Activated CD4-positive, CD25-positive, alpha-beta regulatory T cell treated with anti-CD3 and anti-CD28 coated beads, Interleukin-2, amount 50 U/mL, for 16 hours (primary cell): Measurements from ENCODE around the gene AGXT2.
"Not testable (repeated sequence)": the region's sequence is repeated elsewhere in the genome, so short reads cannot be mapped to it uniquely, and the experiment has no call there.

Experiments
- DNase-seq: peaks from one replicate; pipeline ENCODE4 v3.0.0-alpha.2; 2020; ENCODE audit warnings: low read depth, low spot score

Gene AGXT2

DNA sequence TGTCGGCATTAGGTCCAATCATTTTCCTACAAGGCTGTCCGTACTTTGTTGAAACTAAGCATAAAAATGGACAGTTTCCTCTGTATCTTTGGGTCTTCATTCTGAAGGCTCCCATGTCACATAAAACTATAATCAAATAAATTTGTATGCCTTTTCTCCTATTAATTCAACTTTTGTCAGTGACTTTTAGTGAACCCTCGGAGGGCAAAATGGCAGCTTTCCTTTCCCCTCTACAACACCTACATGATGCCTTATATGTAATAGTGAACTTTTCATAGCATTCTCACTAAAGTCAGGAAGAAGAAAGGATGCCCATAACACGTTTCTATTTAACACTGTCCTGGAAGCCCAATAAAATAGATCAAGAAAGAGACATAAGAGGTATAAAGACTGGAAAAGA lies 5.1 kb upstream of the AGXT2 start:
- DNase-seq = no peak

DNA sequence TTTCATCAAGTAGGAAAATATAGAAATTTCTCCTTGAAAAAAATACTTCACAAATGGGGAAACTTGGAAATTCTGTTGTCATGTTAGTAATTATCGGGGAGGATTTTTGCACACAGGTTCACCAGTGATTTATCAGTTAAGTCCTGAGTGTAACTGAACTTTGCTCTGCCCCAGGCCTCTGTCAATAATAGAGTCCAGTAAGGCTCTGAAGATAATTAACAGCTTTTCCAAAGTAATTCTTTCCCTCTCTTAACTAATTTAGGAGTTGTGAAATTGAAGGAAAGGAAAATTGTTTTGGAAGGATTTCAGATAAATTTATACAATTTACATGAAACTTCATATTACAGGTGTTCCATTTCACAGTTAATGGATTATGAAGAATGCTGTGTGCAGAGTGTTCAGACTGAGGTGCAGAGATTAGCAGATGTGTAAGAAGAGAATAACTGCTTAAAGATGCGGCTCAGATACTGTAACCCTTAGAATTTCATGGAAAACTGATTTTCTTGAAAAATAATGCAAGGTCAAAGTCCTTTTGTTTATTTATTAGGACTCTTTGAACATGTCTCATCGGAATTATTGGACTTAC lies 2.9 kb upstream of the AGXT2 start:
- no peak for DNase-seq

DNA sequence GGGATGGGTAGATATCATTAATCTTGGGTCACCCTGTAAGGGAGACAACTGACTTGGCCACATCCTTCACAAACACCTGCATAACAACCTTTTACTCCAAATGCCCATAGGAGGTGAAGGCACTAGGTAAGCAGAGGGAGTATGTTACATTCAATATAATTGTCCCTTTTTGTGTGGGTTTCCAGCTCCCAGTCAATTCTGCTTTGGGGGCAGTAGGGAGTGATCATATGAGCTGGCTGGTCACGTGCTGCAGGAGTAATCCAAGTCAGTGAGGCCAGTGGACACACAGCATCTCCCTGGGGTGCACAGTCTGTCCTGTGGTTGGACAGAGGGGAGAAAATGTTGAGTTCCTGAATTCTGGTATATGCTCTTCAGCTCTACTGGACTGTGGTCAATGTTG lies 1.2 kb upstream of the AGXT2 start:
- no peak for DNase-seq

DNA sequence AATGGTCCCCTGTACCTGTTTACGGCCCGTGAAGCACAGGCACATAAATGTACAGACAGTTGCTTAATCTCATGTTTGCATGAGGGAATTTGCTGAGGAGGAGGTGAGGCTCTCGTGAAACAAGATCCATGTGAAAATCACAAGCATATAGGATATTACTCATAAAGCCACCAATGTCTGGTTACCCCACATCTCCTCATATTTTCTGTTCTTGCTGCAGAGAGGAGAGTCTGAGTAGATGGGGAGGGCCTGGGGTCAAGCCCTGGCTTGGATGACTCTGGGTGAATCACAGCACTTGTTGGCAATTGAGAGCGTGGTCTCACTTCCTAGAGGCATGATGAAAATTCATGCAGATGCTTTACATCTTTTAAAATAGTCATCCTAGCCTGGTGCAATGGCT lies 975 bp downstream of the AGXT2 start:
- DNase-seq = no peak

DNA sequence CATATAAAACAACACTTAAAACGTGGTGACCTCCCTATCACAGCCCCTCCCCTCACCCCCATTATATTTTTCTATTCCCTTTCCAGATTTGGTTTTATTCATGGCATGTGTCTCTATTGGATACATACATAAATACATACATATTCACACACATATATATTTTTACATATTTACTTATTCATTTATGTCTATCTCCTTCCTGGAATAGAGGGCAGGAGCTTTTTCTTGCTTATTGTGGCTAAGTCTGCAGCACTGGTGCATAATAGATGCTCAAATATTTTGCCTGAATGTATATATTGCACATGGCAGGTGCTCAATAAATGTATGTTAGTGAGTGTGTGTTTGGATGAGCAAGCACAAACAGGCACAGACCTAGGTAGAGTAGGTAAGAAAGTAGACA lies 2.5 kb downstream of the AGXT2 start:
- no peak for DNase-seq

DNA sequence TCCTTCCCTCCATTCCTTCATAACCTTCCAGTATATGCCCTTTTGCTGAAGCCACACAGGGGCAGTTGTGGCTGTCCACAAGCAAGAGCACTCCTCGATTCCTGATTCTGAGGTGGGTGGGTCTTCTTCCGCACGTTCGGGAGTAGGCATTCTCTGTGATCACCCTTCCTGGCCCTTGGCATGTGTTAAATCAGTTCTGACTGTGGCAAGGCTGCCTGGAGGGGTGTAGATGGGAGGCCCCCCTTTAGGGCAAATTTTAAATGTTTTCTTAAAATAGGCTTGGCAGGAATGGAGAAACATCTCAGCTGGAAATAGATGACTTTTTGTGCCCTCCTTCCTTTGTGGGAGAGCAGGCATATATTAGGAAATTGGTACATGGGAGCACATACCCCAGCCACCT lies 3.1 kb downstream of the AGXT2 start:
- no peak for DNase-seq

DNA sequence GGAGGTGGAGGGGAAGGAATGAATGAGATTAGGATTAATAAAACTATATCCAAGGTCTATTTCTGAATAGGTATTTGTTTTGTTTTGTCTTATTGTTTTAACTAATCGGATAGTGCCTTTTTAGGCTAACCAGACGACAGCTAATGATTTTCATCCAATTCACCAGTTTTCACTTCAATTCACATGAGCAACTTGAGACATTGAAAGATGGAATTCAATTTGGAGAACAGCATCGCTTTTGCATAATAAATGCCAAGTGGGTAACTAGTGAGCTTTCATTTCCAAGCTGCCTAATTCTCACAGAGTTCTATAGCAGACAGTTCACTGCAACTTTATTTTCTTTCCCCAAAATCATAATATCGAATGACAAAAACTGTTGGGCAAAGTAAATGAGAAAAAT lies 5.0 kb downstream of the AGXT2 start:
- DNase-seq = no peak

DNA sequence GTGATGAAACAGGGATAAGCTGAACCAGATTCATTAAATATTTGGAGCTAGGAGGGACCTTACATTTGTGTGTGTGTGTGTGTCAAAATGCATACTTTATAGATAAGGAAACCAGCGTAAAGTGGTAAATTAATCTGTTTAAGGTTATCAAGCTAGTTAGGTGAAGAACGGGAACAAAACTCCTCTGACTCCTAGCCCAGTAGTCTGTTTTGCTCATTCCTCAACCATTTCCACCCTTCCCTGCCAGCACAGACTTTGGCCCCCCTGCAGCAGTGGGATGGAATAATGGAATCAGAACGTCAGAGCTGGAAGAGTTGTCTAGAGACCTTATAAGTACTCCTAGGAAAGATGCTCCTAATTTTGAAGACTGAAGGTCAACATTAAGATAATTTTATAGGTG lies 6.5 kb downstream of the AGXT2 start:
- no peak for DNase-seq

DNA sequence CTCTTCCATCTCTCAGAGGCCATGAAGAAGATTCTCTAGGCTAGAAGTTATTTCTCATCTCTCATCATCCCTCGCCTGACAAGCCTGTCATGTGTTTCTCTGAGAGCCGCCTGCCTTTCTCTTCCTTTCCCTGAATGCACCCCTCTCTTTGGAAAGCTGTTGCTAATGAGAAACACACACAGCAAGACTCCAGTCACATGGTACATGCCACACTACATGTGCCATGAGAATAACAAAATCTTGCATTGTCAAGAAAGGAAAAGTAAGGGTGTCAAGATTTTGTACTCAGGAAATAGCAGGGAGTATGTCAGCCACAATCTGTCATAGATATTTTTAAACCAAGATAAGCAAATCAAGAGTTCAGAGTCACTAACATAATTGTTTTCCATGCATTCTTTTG lies 8.9 kb downstream of the AGXT2 start:
- DNase-seq = no peak

DNA sequence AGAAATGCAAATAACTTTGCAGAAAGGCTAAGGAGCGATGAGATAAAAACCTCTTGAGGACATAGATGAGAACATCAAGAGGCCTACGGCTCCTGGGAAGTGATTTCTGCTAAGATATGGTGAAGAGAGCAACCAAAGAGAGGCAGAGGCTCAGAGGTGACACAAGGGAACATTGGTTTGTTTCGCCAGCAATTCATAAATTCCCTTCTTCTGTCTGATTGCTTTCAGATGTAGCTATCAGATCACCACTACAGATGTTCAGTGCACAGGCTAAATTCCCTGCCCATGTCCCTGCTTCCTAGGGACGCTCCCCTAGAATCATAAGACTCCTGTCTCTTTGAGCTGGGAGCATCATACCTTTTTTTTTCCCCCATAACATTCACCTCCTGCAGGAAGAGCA lies 11.2 kb downstream of the AGXT2 start:
- no peak for DNase-seq

DNA sequence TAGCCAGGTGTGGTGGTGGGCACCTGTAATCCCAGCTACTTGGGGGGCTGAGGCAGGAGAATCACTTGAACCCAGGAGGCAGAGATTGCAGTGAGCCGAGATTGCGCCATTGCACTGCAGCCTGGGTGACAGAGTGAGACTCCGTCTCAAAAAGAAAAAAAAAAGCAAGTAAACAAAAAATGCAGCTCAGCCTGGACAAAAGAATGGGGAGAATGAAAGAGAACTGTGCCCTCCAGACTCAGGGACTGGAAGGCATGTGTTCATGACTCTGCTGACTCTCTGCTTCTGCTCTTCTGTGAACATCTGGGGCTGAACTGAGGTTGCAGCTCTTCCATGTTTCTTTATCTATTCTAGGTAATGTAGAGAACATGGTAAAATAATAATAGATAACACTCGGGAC lies 11.8 kb downstream of the AGXT2 start:
- not testable (repeated sequence) for DNase-seq

DNA sequence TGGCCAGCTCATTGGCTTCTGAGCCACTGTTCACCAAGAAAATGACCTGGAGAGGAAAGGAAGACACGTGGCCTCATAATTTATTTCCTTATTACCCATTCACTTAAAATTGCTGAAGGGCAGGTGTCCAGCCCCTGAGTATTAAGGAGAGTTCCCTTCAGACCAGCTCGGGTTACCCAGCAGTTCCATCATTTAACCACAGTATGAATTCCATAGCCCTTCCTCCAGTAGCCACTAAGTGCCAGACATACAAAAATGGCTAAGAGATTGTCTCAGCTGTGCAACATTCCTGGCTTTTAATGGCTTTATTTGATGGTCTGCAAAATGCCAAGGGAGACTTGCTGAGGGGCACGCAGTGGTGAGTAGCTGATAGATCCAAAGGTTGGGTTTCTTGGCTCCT lies 12.5 kb downstream of the AGXT2 start:
- no peak for DNase-seq

DNA sequence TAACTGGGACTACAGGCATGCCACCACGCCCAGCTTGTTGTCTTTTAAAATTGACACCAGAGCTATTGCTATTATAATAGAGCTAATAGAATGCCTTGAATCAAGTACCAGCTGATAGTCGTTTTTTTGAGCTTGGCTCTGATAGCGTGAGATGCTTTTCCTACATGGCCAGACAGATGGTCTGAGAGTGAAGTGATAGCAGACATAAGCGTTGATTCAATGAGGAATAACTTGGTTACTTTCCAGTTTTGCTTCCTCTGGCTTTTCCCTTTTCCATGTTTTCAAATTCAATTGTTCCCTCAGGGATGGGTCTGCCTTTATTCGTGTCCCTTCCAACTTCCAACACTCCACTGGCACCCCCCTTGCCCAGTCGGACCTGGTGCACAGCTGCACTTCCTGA lies 15.4 kb downstream of the AGXT2 start:
- DNase-seq = no peak

DNA sequence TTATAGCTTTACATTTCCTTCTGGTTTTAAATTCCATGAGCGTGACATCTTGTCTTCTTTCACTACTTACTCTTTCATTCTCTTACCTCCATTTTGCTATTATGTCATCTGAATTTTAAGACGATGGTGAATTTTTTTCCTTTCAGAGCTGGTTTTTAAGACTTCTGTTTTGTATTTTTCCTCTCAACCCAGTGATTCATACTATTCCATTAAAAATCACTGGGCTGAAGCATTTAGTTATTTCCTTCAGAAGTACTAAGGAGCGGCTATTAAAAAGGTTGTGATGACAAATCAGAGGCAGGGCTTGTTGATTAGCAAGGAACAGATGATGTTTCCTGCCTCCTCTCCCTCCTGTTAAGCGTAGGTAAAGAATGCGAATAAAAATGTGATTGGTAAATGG lies 16.5 kb downstream of the AGXT2 start:
- DNase-seq = no peak

DNA sequence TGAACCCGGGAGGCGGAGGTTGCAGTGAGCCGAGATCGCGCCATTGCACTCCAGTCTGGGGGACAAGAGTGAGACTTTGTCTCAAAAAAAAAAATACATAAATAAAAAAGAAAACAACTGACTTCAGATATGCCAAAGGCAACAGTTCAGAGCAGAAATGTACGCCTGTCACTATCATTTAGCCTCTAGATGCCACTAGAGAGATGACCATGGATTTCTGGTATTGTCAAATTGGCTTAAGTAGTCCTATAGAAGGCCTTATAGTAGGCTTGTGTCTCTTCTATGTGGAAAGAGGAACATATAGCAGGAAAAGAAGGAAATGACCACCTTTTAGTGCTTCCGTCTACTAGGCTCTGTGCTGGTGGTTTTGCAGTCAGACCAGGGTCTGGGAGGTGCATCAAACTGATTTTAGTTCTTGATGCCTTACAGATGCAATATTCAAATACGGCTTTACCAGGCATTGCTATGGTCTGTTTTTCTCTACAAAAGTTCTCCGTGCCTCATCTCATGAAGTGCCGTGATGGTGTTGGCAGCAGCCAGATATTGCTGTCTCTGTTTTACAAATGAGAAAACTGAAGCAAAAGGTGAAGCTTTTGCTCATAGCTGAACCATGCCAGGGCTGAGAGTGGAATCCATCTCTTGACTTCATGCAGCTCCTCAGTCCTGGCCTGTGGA lies 17.2 kb downstream of the AGXT2 start:
- no peak for DNase-seq

DNA sequence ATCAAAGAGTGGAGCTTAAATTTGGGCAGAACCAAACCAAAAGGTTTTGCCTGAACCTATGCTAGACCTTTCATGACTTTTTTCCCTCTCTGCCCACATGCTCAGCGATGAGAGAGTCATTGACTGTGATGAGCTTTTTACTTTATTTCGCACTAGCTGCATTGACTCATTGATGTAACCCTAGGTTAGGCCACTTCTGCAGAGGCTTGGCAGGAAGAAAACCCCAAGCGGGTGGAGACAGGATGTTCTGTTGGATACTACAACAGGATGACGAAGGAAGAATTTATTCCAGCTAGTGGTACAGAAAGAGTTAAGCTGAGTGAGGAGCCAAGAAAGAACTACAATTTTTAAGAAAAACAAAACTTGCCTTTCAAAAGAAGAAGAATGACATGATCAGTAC lies 18.4 kb downstream of the AGXT2 start:
- no peak for DNase-seq

DNA sequence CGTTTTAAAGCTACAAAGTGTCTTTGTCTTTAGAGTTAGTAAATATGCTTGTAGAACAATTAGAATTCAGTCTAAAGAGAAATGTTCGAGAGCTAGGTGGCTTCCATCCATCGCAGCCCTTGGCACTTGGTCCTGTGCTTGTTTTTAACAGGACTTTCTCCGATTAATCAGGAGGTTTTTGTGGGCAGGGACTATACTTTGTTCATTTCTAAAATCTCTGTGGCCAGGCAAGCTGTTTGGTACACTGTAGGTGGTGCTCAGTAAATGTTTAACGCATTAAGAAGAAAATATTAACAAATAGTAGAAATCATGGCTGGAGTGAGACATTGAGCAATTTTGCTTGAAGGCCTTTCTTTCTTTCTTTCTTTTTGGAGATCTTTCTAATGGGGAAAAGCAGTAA lies 20.8 kb downstream of the AGXT2 start:
- DNase-seq = no peak

DNA sequence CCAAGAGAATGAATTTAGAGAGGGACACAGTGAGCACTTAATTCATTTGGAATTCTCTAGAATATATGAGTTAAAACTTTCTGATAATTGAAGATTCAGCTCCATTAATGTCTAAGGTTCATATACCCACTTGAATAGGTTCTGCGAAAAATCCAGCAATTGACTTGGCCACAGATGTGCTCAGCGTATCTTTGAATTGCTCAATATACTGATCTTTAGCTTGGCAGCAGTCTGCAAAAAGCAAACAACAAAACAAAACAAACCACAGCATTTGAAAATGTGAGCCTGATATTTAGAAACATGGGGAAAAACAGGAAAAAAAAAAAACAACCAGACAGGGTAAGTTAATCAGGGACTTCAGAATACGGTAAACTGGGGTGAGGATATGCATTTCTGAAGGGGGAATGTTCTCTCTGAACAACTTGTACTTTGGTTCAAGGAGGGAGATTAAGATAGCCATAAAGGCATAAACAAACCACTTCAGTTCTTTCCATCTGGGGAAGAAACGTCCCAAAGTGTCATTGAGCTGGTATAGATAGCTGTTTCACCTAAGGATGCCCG lies 21.4 kb downstream of the AGXT2 start:
- DNase-seq = no peak

DNA sequence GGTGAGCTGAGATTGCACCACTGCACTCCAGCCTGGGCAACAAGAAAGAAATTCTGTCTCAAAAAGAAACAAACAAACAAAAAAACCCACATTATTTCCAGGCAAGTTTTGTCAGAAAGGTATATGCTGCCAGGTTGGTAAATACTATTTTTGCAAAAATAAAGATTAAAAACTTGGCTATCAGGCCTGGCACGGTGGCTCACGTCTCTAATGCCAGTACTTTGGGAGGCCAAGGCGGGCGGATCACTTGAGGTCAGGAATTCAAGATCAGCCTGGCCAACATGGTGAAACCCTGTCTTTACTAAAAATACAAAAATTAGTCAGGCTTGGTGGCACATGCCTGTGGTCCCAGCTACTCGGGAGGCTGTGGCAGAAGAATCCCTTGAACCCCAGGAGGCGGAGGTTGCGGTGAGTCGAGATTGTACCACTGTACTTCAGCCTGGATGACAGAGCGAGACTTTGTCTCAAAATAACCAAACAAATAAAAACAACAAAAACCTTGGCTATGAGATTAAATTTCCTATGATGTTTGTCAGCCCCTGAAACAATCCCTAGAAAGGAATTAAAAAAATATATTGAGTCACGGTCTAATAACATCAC lies 22.7 kb downstream of the AGXT2 start:
- no peak for DNase-seq

DNA sequence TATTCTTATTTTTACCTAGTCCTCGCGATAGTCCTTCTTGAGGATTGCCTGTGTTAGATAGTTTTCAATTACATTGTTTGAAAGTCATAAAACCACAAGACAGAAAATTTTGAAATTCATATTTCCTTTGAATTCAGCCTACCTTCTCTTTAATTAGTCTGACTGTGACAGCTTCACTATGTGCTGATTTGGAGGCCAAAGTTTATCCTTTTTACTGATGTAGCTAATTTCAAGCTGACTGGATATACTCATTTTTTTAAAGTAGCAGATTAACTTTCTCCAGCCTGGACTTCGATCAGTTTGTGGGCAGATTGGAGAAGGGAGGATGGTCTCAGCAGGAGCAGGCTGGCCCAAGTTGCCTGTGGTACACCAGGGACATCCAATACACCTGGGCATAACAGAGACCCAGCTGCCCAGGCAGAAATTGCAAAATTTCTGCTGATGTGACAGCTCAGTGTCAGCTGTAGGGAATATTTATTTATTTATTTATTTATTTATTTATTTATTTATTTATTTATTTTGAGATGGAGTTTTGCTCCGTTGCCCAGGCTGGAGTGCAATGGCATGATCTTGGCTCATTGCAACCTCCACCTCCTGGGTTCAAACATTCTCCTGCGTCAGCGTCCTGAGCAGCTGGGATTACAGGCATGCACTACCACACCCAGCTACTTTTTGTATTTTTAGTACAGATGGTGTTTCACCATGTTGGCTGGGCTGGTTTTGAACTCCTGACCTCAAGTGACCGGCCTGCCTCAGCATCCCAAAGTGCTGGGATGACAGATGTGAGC lies 24.2 kb downstream of the AGXT2 start:
- no peak for DNase-seq

DNA sequence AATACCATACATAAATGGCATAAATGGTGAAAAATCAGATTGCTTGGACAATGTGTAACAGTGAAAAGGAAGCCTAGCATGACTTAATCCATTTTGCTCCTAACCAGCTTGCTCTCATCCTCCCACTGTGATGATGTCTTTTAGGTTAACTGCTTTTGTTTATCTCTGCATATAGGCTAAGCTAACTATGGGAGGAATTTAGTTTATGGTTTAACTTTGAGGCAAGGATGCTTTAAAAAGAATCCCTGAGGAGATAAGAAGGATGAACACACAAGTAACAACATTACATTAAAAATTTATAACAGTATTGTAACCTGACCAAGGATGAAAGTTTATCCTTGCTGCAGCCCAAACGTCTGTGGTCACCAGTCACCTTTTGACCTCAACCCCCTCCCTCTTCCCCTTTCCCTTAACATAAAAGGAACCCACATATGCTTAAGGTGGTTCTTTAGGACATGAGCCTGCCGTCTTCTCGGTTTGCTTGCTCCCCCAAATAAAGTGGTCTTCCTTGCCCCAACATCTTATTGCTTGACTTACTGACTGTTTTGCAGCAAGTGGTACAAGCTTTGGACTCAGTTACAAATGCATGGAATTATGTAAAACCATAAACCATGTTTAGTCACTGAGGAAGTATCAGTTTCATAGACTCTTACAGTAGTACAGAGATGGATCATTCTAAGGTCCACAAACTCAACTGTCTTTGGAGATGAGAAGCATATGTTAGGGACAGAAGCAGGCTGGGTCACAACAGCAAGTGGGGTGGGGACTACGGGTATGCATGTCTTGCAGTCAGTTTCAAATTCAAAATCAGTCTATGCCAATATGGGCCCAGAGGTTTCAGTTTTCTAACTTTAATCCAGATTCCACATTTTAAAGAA lies 31.3 kb downstream of the AGXT2 start:
- no peak for DNase-seq
